SK-N-DZ (cell line): ENCODE results near the gene ZNF213.
A peak's percentile ranks its signal among the peaks of the same experiment; 100 is the strongest.
"Not testable (repeated sequence)": the region's sequence is repeated elsewhere in the genome, so short reads cannot be mapped to it uniquely, and the experiment has no call there.

Experiments used
- DNase-seq: peaks from one replicate; pipeline ENCODE4 v3.0.0-alpha.2; 2015; ENCODE audit warnings: low spot score

Gene ZNF213

DNA sequence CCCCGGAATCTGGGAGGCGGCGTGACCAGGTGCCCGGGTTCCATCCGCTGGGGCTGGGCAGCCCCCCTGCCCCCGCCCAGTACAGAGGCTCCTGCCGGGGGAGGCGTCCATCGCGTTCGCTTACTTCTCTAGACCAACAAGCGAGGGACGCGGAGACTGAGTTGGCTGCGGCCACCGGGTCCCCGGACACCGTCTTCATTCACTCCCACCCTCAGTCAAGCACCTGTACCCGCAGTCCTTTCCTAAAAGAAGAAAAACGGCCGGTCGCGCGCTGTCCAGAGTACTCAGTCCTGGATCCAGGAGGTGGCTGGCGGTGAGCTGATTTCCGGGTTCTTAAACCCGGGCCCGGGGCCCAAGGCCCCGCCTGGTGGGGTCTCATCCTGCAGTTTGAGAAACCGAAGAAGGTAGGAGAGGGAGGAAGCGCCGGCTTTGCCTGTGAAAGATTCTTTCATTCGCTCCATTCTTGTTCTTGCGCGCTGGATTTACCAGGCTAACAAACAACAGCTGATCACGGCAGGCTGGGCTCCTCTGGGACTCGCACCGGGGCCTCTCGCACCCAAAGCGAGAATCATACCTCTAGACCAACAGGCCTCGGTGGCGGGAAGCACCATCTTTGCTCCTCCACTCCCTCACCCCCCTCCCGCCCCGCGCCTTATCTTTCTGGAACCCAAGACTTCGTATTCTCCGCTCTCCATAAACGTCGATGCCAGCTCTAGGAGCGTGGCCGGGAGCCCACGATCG, 35.8 kb downstream of the ZNF213 start:
- no peak for DNase-seq

DNA sequence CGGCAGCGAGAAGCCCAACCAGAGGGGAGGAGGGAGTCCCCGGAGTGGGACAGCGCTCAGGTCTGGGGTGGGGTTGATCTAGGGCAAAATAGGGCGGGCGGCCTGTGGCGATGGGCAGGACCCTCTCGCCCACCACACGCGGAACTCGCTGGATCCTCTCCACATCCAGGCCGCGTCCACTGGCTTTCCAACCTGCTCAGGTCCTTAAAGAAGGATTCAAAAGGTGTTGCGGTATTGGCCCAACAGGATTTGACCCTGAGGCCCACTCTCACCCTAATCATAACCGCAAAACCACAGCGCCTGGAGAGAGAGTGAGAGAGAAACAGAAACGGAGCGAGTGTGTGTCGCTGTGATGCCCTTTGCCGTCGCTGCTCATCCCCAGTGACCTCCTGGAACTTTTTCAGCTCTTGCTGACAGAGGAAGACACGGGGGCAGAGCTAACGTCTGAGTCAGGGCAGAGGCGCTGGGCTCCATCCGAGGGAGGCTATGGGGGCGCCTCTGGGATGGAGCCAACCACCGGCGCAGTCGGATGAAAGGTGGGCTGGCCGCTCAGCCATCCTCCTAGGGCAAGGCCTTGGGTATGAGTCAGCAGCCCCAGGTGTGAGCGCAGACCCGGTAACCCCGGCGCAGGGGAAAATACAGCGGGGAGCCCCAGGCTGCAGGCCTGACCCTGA, 36.5 kb downstream of the ZNF213 start:
- DNase-seq = no peak

DNA sequence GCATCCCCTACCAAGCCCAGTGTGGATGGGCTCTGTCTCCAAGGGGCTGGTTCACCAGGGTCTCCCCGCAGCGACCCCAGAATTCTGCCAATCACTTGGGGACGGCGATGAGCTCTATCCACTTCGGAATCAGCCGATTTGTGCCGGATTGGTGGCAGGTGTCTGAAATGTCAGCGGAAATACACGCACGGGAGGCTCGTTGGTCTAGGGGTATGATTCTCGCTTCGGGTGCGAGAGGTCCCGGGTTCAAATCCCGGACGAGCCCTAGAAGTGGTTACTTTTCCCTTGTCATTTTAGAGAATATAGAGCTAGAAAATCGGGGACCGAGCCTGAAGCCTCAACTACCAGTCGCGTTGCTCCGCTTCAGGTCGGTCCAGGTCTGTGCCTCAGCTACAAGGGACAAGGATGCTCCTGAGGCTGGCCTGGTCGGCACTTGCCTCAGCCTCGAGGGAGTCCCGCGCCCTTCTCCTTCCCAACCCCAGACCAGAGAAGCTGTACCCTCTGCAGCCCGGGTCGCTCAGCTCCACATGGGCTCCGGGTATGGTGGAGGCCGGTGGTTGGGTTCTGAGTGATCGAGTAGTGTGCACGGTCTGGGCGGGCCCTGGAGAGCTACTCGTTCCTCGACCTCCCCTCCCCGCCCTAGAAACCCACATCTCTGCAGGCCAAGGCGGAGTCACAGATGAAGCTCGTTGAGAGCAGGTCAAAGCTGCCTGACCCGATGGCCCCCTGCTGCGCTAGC, 37.2 kb downstream of the ZNF213 start:
- no peak for DNase-seq

DNA sequence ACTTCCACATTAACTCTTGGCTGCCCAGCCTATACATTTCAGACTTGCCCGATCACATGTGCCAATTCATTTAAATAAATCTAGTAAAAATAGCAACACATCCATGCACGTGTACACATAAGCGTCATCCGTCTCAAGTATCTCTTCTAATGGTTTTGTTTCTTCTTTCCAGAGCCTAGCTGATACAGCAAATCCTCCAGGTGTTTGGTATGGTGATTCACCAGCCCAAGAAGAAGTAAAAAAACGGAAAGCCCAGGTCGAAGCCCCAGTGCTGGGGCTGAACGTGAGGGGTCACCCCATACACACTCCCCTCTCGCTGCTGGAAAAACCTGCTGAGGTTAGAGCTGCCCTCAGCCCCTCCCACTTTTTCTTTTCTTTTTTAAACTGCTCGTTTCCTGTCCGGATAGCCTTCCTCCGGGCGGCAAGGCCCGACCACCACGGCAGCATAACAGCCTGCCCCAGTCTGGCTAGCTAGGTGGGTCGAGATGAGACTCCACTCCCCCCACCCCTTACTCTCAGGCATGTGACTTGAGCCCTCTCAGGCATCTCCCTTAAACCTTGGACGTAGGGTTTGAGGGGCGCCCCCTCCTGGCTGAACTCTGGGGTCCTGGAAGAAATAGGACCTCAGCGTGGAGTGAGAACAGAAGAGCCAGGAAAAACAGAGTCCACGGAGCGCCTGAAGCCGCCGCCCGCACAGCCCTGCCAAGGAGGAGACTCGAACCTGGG, 39.2 kb downstream of the ZNF213 start:
- peak; percentile 68 for DNase-seq

DNA sequence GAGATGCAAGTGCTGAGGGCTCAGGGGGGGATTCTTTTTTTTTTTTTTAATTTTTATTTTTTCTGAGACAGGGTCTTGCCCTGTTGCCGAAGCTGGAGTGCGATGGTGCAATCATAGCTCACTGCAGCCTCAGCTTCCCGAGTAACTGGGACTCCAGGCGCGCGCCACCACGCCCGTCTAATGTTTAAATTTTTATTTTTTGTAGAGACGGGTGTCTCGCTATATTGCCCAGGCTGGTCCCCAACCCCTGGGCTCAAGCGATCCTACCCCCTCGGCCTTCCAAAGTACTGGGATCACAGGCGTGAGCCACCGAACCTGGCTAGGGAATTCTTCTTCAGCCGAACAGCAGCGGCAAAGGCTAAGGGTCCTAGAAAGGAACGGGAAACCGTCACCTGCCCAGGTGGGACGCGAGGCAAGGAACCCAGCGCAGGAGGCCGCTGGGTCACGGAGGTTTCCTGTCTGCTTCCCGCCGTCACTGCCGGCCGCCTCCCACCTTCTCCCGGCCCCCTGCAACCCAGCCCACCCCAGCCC, 39.9 kb downstream of the ZNF213 start:
- no peak for DNase-seq

DNA sequence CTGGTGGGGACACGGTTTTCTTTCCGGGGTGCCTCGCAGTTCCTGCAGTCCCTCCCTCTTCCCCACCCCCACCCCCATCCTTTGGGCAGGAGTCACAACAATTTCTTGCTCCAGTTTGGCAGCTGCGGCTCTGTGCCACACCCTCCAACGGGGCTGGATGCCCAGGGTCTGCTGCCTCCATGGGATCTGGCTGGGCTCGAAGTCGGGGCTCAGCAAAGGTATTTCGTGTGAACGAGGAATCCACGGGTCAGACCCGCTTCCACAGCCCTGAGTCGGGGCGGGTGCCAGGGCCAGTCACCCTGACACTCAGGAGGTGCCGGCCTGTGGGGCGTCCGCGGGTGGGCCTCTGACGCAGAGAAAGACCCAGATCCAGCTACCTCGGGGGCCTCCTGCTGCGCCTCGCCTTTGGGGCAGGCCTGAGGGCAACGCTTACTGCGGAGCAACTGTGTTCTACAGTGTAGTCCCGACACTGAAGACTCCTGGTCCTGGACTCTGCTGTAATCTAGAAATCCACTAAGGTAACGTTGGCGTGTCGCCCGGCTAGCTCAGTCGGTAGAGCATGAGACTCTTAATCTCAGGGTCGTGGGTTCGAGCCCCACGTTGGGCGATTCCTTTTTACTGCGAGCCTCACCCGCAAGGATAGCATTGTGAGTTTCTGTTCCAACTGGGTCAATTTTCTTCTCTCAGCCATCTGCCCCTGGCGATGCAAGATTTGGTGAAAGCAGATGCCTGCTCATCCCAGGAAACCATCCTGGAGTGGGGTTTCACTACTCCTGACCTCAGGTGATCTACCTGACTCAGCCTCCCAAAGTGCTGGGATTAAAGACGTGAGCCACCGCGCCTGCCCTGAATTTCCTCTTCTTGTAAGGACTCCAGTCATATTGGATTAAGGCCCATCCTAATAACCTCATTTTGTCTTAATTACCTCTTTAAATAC, 40.6 kb downstream of the ZNF213 start:
- DNase-seq = no peak

DNA sequence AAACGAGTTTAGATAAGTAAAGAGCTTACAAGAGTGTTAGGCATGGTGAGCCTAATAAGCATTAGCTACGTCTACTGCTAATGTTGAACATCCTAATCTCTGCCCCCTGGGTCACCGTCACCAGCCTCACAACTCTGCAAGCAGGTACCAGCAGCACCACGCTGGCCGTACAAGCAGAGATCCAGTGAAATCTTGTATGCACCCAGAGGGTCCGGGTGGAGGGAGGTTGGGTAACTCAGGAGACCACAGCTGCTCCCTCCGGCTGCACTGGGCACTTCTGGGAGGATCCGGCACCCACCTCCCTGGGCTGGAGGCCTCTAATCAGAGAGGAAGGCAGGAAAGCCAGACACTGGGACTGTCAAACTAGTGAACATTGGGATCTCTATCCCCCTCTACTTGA, 44.8 kb downstream of the ZNF213 start:
- no peak for DNase-seq

DNA sequence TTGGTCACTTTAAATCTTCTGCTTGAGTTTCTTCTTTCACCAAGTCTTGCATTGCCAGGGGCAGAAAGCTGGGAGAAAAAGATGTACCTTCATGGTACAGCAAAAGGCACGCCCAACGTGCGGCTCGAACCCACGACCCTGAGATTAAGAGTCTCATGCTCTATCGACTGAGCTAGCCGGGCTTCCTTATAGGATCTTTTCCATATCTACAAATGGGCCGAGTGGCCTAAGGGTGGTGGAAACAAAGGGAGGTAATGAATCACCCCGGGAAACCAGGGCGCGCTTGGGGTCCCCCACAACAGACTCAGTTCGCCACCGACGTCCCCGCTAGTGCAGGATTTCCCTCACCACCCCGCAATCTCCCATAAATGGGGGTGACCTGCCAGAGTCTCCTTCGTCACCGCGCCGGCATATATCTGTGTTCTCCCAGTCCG, 45.6 kb downstream of the ZNF213 start:
- no peak for DNase-seq

DNA sequence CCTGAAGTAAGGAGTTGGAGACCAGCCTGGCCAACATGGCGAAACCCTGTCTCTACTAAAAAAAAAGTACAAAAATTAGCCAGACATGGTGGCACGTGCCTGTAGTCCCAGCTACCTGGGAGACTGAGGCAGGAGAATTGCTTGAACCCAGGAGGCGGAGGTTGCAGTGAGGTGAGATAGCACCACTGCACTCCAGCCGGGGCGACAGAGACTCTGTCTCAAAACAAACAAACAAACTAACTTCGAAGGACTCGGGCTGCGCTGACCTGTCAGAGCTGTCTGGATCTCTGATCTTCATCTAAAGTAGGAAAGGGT, 47.4 kb downstream of the ZNF213 start:
- not testable (repeated sequence) for DNase-seq

DNA sequence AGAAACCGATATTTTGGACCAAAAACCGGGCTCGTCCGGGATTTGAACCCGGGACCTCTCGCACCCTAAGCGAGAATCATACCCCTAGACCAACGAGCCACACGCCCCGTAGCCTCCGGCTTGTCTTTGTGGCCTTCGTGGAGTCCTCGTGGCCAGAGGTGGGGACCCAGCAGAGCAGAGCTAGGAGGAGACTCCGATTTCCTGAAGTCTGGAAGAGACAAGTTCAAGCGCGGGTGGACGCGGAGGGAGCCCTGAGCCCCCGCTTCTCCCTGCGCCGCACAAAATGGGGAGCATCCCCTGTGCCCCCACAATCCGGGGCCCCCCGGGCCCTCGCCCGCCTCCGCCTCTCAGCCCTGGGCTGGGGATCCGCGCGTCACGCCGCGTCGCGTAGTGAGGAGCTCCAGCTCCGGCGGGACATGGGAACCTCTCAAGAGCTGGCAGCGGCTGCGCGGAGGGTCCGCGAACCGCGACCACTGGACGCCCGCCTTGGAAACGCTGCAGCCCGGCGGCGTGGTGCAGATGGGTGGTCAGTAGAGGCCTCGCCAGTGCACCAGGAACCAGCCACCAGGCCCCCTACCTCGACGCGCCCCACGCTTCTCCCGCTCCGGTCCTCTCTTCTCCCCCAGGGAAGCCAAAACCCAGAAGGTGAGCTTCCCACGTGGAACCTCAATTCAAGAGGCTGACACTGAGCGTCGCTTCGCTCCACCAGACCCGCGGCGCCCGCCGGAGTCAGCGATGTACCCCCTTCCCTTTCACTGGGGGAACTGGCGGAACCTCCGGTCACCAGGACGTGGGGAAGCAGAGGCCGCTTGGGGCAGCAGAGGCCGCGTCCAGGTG, 48.0 kb downstream of the ZNF213 start:
- DNase-seq = peak; percentile 70

DNA sequence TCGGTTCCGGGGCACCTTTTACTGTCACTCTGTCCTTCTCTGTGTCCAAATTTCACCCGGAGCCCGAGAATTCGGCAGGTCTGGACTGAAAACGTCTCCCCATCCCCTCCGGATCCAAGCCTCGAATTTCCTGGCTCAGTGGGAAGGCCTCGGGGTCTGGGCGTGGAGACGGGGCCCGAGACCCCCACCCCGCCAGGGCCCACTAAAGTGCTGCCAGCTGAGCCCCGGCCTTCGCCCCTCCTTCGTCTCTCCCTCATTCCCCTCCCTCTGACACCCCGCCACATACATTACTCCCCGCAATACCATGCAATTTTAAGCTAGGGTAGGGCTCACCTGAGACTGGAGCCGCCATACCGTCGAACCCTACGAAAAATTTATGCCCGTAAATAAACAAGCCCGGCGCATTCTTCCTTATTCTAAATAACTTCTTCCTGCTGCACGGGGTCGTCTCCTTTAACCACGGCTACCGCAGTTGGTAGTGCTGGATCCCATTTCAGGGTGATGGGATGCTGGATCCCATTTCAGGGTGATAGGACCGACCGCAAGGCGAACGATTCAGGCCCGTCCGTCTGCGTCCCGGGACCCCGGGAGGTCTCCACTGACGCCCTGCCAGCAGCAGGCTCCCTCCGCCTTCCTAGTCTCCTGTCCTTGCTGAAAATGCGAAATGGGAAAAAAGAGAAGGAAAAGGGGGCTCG, 48.8 kb downstream of the ZNF213 start:
- DNase-seq = no peak

DNA sequence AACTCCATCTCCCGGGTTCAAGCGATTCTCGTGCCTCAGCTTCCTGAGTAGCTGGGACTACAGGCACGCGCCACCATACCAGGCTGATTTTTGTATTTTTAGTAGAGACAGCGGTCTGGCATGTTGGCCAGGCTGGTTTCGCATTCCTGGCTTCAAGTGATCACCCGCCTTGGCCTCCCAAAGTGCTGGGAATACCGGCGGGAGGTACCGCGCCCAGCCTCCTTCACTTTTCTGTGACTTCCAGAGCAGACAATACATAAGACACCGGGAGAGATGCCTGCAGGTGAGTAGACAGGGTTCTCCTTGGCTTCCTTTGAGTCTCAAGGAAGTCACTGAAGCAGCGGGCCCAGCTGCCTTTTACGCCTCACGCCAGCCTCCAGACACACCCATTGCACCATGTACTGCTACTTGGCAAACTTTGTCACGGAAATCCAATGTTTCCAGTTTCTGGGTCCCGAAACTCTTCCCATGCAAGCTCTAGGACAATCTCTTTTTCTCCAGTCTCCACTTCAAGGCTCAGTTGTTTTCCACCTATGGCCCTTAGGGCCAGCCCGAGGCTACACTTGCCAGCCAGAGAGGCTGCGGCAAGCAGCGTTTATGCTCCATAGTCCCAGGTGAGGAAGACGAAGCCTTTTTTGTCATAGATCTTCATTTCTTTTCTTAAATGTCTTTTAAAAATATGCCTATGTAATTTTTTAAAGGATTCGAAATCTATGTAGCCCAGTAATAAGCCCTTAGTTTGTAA, 52.3 kb downstream of the ZNF213 start:
- DNase-seq = no peak

DNA sequence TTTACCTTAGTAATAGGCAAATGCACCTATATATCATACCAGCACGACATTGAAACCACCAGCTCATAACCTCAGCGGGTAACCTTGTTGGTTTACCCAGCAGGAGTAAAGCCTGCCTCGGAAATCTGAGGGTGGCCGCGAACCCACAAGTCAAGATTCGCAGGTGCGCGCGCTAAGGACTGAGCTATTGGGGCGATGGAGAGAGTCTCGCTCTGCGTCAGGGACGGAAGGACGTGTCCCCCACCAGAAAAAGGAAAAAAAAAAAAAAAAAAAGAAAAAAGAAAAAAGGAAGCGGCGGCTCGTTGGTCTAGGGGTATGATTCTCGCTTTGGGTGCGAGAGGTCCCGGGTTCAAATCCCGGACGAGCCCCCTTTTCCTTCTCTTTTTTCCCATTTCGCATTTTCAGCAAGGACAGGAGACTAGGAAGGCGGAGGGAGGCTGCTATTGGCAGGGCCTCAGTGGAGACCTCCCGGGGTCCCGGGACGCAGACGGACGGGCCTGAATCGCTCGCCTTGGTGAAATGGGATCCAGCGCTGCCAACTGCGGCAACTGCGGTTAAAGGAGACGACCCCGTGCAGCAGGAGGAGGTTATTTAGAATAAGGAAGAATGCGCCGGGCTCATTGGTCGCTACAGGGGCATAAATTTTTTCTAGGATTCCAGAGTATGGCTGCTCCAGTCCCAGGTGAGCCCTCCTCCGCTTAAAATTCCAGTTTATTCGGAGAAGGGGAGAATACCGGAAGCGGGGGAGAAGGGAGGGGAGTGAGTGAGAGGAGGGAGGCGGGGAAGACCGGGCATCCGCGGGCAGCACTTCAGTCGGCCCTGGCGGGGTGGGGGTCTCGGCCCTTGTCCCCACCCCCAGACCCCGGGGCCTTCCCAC, 53.2 kb downstream of the ZNF213 start, which contains the start of gene OR1F1:
Gene OR1F1, plus strand, starts transcription at position 407 of the 877 bp plus-strand sequence.
- DNase-seq = peak; percentile 68

DNA sequence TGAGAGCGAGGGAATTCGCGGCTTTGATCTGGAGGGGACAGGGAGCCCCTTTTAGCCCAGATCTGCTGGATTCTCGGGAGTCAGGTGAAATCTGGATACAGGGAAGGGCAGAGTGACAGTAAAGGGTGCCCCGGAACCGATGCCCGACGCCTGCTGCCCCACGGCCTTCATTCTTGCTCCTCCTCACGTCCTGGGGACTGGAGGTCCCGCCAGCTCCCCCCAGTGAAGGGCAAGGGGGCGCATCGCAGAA, 53.8 kb downstream of the ZNF213 start:
- DNase-seq = no peak

DNA sequence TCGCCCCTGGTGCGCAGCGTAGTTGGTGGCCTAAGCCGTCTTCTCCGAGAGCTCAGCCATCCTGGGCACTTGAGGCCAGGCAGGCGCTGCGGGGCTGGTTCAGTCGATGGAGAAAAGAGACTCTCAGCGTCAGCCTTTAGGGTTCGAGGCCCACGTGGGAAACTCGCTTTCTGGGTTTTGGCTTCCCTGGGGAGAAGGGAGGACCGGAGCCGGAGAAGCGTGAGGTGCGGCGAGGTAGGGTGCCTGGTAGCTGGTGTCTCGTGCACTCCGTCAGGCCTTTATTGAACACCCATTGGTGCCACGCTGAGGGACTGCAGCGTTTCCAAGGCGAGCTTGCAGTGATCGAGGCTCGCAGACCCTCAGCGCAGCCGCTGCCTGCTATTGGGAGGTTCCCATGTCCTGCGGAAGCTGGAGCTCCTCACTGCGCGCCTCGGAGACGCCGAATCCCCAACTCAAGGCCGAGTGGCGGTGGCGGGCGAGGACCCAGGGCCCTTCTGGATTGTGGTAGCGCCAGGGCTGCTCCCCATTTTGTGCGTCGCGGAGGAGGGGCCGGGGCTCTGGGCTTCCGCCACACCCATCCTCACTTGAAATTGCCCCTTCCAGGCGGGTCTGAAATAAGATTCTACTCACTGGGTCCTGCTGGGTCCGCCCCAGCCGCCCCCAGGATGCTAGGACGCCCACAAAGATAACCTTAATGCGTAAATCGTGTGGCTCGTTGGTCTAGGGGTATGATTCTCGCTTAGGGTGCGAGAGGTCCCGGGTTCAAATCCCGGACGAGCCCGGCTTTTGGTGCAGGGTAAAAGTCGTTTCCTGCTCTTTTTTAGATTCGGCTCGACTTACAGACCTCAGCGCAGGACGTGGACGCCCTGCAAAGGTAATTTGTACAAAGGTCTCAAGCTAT, 54.3 kb downstream of the ZNF213 start:
- DNase-seq = peak; percentile 62

DNA sequence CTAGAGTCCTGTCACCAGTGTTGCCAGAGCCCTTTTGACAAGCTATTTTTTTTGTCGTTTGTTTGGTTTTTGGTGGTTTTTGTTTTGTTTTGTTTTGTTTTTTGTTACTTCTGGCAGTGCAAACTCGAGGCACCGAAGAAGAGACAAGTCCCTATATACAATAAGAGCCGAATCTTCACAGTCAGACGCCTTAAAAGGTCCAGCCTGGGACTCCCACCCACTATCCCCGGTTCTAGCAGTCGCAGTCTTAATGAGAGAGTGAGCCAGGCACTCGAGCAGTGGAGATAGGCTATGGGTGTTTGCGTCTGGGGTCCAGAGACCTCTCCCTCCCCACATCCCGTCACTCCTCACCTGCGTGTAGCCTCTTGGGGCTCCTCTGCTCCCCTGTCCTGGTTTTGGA, 55.0 kb downstream of the ZNF213 start:
- DNase-seq = no peak

DNA sequence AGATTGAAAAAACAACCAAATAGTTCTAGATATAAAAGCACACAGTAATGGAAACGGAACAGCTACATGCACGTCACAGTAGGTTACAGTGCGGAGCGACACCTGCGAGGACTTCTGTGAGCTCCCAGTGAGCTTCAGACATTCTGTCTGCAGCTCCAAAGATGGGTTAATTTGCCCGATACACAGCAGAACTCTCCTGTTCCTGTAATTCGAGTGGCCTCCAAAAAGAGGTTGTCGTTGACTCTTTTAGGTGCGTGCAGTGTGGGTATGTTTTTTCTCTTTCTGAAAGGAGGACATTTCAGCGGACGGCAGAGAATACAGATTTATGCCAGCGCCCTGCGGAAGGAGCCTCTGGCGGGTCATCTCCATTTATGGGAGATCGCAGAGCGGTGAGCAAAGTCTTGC, 56.1 kb downstream of the ZNF213 start:
- no peak for DNase-seq
